HG03432 (cell line): ENCODE measurements around the gene TMEM271.
"Not testable (repeated sequence)": the region's sequence is repeated elsewhere in the genome, so short reads cannot be mapped to it uniquely, and the experiment has no call there.

Experiments used
- ATAC-seq: cut with Tn5 transposase; IDR thresholded peaks from one replicate; pipeline ENCODE4 v1.9.1; 2021; ENCODE audit warnings: mild to moderate bottlenecking, moderate library complexity; ENCODE audit not compliant: unreplicated experiment

Gene TMEM271

DNA sequence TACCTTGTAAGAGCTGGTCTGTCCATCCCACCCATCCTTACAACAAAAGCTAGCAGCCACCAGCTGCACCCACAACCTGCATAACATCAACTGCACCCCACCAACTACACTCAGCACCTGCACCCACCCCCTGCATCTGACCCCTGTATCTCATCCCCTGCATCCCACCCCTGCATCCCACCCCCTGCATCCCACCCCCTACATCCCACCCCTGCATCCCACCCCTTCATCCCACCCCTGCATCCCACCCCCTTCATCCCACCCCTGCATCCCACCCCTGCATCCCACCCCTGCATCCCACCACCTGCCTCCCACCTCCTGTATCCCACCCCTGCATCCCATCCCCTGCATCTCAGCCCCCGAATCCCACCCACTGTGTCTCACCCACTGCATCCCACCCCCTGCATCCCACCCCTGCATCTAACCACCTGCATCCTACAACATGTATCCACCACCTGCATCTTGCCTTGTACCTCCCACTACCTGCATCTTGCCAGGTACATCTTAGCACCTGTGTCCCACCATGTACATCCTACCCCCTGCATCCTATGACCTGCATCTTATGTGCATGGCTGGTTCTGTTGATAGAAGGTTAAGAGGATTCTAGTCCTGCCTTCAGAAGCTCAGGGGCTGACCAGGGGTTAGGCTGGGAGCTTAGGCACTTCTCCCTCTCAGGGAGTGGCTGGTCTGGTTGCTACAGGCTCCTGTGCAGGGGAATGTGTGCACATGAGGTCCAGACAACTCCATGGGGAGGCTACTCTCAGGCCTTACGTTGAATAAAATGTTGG, 9.4 kb downstream of the TMEM271 start:
- ATAC-seq: no peak

- no peak for ATAC-seq
Observed at GRCh38 chr4:566035-566434, 10.1 kb downstream of the TMEM271 start.

DNA sequence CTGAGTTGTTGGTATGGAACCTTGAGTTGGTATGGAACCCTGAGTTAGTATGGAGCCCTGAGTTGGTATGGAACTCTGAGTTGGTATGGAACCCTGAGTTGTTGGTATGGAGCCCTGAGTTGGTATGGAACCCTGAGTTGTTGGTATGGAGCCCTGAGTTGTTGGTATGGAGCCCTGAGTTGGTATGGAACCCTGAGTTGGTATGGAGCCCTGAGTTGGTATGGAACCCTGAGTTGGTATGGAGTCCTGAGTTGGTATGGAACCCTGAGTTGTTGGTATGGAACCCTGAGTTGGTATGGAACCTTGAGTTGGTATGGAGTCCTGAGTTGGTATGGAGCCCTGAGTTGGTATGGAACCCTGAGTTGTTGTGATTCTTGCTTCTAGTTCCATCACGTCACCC, 10.5 kb downstream of the TMEM271 start:
- not testable (repeated sequence) for ATAC-seq

DNA sequence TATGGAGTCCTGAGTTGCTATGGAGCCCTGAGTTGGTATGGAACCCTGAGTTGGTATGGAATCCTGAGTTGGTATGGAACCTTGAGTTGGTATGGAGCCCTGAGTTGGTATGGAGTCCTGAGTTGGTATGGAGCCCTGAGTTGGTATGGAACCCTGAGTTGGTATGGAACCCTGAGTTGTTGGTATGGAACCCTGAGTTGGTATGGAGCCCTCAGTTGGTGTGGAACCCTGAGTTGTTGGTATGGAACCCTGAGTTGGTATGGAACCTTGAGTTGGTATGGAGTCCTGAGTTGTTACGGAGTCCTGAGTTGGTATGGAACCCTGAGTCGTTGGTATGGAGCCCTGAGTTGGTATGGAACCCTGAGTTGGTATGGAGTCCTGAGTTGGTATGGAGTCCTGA, 13.6 kb downstream of the TMEM271 start:
- not testable (repeated sequence) for ATAC-seq

DNA sequence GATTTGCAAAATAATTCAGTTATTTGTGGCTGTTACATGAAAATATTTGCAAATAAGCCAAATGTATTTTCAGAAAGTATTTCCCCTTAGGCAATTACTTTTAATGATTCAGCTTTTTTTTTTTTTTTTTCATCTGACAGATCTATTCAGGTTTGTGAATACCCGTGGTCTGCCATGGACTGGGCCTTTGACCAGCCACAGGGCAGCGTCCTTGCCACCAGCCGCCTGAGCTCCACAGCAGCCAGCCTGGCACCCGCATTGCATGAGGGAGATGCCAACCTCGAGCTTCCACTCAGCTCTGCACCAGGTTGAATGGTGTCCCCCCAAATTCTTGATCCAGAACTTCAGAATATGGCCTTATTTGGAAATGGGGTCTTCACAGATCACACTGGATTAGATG, 14.7 kb downstream of the TMEM271 start:
- ATAC-seq: no peak

DNA sequence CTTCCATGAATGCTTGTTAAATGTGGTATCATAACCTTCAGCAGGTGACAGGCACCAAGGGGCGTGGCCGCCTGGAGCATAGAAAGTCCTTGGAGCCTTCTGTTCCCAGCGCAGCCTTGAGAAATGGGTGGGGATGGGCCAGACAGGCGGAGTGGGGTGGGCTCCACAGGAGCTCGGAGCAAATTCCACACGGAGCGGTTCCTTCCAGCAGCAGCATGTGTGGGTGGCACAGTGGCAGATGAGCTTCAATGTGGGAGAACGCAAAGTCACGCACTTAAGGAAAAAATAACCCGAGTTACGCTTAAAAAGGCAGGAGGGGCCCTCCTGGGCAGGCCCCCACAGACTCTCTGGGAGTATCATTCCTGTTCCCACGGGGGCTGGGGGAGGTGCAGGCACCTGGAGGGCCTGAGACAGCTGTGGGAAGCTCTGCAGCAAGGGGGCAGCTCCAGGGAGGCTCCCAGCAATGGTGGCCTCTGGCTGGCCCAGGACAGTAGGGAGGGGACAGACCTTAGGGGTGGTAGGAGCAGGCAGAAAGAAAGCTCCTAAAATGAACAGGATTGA, 15.3 kb downstream of the TMEM271 start:
- ATAC-seq: no peak

DNA sequence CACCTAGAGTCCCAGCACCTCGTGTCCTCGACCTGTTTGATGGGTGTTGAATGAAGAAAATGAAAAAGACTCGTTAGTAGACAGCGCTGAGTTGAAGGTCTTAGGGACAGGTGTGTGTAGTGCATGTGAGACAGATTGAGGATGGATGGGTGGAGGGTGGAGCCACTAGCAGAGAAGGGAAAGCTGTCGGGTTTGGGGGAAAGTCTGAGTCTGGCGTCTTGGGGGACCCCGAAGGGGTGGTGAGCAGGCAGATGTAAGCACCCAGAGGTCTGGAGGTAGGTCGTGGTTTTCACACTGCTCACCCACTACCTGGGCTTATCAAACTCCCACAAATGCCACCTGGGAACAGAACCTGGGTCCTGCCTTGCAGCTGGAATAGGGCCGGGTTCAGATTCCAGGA, 16.0 kb downstream of the TMEM271 start:
- ATAC-seq: no peak

- no peak for ATAC-seq
Observed at GRCh38 chr4:555566-556275, 20.4 kb downstream of the TMEM271 start.

DNA sequence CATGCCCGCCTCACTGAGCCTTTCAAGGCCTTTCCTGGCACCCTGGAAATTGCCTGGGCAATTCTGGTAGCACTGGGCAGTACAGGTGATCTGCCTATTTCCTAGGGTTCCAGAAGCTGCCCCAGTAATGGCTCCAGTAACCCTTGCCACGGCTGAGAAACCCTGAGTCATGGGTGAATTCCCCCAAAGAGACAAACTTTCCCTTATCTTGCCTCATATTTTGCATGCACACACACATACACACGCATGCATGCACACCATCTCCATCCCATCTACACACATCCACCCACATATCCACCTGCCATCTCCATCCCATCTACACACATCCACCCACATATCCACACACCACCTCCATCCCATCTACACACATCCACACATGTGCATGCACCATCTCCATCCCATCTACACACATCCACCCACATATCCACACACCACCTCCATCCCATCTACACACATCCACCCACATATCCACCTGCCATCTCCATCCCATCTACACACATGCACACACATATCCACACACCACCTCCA, 21.2 kb downstream of the TMEM271 start:
- not testable (repeated sequence) for ATAC-seq

- no peak for ATAC-seq
Observed at GRCh38 chr4:552019-552418, 24.1 kb downstream of the TMEM271 start.

GRCh38 chr4:550268-550667, 25.8 kb downstream of the TMEM271 start:
- not testable (repeated sequence) for ATAC-seq

GRCh38 chr4:548976-549375, 27.1 kb downstream of the TMEM271 start:
- no peak for ATAC-seq

GRCh38 chr4:545612-546011, 30.5 kb downstream of the TMEM271 start:
- ATAC-seq: no peak

GRCh38 chr4:544386-545105, 31.5 kb downstream of the TMEM271 start:
- no peak for ATAC-seq

DNA sequence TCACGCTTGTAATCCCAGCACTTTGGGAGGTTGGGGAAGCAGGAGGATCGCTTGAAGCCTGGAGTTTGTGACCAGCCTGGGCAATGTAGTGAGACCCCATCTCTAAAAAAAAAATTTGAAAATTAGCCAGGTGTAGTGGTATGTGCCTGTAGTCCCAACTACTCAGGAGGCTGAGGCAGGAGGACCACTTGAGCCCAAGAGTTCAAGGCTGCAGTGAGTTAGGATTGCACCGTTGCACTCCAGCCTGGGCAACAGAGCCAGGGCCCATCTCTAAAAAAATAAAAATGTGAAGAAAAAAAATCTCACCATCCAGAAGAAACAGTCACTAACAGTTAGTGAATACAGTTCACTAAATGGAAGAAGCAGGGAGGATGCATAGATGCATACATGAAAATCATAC, 34.8 kb downstream of the TMEM271 start:
- no peak for ATAC-seq

DNA sequence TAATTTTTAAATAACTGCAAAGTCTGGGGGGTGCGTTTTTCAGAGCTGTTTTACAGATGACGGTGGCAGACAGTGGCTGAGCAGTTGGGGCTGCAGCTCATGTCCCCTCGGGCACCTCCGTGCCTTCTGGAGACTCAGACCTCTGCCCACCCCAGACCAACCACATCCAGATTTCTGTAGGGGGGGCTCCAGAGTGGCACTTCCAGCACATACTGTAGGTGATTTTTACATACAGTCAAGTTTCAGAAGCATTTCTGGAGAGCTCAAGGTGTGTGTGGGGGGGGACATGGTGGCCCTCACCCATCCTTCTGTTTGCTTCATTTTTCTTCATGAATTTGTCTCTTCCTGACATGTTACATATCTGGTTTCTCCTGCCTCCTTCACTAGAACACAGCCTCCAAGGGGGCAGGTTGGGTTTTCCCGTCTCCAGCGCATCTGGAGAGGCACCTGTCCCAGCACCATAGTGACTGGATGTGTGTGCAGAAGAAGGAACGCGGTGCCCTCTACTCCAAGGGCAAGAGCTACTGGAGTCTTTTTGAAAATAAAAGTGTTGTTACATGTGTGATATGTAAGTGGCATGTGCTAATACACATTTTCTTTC, 37.5 kb downstream of the TMEM271 start:
- ATAC-seq: no peak

DNA sequence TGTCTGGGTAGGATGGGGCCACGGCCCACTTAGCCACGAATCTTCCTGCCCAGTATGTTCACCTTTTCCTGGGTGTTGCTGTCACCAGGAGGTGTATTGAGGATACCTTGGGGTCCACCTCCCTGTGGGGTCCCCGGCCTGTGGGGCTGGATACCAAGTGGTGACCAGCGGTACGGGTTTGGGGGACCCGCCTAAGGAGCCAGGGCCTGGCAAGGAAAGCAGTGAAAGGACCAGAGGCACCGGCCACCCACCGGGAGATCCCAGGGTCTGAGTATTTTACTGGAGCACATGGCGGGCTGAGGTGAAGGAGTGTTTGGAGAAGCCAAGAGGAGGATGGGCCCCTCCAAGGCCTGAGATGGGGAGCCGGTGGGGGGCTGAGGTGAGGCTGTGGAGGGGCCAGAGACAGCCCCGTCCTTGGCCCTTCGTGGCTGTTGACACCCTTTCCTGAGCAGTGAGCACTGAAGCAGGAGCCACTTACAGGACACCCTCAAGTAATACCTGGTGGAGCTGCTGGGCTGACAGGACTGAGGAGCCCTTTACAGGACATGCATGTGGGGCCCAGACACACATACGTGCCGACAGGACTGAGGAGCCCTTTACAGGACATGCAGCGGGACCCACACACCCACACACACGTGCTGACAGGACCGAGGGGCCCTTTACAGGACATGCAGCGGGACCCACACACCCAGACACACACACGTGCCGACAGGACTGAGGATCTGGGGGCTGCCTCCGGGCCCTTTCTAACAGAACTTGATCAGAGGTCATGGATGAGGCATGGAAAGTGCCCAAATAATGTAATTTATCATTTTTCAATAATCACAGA, 38.4 kb downstream of the TMEM271 start:
- ATAC-seq: no peak

DNA sequence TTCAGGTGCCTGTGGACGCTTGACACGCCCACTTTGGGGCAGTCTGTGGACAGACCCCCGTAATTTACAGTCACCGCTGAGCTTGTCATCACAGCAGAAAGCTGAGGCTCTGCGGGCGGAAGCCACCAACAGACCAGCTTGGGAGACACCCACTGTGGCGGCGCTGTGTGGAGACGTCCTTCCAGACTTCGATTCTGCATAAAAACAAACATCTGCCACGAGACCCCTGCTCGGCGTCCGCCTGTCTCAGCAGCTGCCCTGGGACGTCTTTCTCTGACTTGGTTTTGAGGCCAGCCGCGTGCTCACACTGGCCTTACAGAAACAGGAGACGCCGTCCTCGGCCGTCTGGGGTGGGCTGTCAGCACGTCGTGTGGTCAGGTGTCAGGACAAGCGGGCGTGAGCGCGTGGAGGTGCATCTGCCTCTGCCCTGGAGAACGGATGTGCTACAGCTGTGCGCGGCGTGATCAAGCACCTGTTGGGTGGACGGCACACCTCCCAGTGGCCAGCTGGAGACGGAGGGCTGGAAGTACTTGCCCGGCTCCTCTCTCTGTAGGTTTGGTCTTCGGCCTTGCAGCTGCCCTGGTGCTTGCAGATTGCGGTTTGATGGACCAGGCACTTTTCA, 39.6 kb downstream of the TMEM271 start:
- ATAC-seq: no peak

DNA sequence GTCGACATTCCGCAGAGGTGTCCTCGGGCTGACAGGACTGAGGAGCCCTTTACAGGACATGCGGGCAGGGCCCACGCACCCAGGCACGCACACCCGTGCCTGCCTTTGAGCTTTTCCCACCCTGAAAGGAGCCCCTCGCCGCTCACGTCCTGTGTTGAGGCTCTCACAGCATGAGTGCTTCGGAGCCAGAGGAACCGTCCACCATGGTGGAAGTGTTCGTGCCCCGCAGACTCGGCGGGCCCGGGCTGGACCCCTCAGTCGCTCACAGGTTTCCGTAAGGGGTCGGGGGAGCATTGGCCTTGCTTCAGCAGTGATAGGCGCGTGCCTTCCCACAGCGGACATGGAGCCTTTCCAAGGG, 40.2 kb downstream of the TMEM271 start:
- ATAC-seq: no peak
